Measurements from ENCODE around the gene BTBD2. TPM values are rescaled to one million over a fixed set of nuclear protein-coding genes. Genes with fewer than 3 reads are reported as not detected.

BTBD2 gene
- total RNA-seq, 1 experiment from 2014 or later, result 110 TPM

DNA sequence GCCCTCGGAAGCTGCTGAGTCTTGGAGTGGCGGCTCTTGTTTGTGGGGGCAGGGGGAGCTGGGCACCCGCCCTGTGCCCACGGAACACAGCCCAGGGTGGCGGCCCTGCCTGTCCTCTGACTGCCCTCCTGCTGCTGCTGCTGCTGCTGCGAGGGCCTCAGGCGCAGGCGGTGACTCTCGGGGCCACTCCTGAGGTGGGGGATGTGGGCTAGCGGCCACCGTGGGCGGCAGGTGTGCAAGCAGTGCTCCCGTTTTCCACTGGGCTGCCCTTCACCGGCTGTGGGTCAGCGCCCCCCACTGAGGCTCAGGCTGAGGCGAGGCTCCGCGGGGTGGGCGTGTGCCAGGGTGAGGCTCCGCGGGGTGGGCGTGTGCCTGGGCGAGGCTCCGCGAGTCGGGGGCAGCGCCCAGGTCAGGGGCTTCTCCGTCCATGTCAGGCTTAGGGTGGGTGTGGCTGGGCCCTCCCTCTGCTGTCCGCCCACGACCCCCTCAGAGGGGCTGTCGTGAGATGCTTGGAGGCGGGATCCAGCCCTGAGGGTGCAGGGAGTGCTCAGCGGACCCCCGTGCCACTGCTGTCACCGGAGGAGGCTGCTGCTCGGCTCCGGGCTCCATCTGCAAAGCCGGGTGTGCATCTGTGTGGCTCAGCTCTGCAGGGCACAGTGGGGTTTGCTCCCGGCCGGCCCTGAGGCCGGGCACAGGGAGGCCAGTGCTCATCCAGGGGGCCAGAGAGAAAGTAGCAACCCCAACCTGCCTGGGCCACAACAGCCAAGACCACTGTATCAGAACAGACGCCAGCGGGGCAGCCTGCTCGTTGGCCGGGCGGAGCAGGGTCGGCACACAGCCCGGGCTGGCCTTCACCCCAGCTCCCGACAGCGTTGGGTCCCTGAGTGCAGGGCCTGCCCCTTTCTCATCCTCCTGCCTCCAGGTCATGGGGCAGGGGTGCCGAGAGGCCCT is 60.1 kb downstream of the BTBD2 start:
- Histone ChIP-seq H2AK5ac (ENCODE audit: insufficient read length, low read length) (no peak overlapping the region), H3K14ac (ENCODE audit: insufficient read depth, low read length) (no peak overlapping the region; the same call in 1 of the 2 replicates), H3K4ac (ENCODE audit: low read depth, low read length) (no peak overlapping the region), H3K4me2 (ENCODE audit: insufficient read depth, insufficient read length, low read length) (no peak overlapping the region), H4K20me1 (ENCODE audit: control insufficient read depth, insufficient read depth, insufficient read length) (peaks cover 2% of the 10 kb centered on the region), H2BK20ac (ENCODE audit: low read depth, low read length, poor library complexity, severe bottlenecking) (no peak overlapping the region), H3K4me1 (ENCODE audit: insufficient read depth, low read length) (no peaks in the 10 kb centered on the region), H4K8ac (replicated peaks; ENCODE audit: insufficient read length, low read depth, low read length) (no peak overlapping the region), H2BK12ac (ENCODE audit: insufficient read length, low read depth, low read length) (no peak overlapping the region), H2BK5ac (ENCODE audit: insufficient read length, low read length) (no peak overlapping the region), H3K23ac (ENCODE audit: insufficient read length, low read depth, low read length) (no peak overlapping the region), H3T11ph (ENCODE audit: low read length) (no peak overlapping the region), H4K5ac (ENCODE audit: insufficient read length, low read depth, low read length) (no peak overlapping the region), H3K27me3 (ENCODE audit: insufficient read depth, low read length) (no peaks in the 10 kb centered on the region), H3K9ac (ENCODE audit: extremely low read depth, insufficient read length, low read length) (no peak overlapping the region), H2AFZ (ENCODE audit: low read length) (no peak overlapping the region), H3K18ac (ENCODE audit: insufficient read length, low read depth, low read length) (no peak overlapping the region), H3K27ac (ENCODE audit: insufficient read length, low read depth, low read length) (no peak overlapping the region), H3K56ac (ENCODE audit: insufficient read length, low read depth, low read length) (no peak overlapping the region), H3K9me3 (ENCODE audit: control insufficient read depth, low read depth, low read length) (no peaks in the 10 kb centered on the region), H3K79me2 (ENCODE audit: insufficient read depth, low read length) (peaks cover 33% of the 10 kb centered on the region; the same call in 1 of the 2 replicates), H3K79me1 (ENCODE audit: insufficient read depth, low read depth, low read length, poor library complexity, severe bottlenecking) (peaks cover 12% of the 10 kb centered on the region), H4K91ac (ENCODE audit: insufficient read length, low read depth, low read length) (no peak overlapping the region), H3K23me2 (ENCODE audit: insufficient read length, low read depth, low read length, poor library complexity, severe bottlenecking) (no peaks in the 10 kb centered on the region), H2BK15ac (ENCODE audit: low read depth, low read length) (no peak overlapping the region), H2BK120ac (ENCODE audit: low read depth, low read length, poor library complexity, severe bottlenecking) (no peak overlapping the region)
- Mint-ChIP-seq H3K4me3 (no peak overlapping the region), H3K27ac (no peak overlapping the region; a peak in 1 of 7 replicates), H3K4me1 (peaks cover 3 to 18% of the 10 kb centered on the region in 2 experiments; a peak in 3 of 4 replicates), H3K9me3 (no peaks in the 10 kb centered on the region), H3K36me3 (ENCODE audit: insufficient read depth in 1 of 3, low read depth in 3 of 3) (peaks cover 4 to 16% (median 12%) of the 10 kb centered on the region in 3 experiments; a peak in 6 of 7 replicates), H3K27me3 (ENCODE audit: low read depth) (no peaks in the 10 kb centered on the region)
- DNase-seq, result no peak
- TF ChIP-seq, protein P1, sequence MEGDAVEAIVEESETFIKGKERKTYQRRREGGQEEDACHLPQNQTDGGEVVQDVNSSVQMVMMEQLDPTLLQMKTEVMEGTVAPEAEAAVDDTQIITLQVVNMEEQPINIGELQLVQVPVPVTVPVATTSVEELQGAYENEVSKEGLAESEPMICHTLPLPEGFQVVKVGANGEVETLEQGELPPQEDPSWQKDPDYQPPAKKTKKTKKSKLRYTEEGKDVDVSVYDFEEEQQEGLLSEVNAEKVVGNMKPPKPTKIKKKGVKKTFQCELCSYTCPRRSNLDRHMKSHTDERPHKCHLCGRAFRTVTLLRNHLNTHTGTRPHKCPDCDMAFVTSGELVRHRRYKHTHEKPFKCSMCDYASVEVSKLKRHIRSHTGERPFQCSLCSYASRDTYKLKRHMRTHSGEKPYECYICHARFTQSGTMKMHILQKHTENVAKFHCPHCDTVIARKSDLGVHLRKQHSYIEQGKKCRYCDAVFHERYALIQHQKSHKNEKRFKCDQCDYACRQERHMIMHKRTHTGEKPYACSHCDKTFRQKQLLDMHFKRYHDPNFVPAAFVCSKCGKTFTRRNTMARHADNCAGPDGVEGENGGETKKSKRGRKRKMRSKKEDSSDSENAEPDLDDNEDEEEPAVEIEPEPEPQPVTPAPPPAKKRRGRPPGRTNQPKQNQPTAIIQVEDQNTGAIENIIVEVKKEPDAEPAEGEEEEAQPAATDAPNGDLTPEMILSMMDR (conservative IDR thresholded peaks at IDR 0.05), result no peak
- WGBS (ENCODE audit: extremely low coverage, insufficient read length, low lambda C conversion rate), result no CpG with 5 or more reads among the region's 51 CpGs
